Stomach (tissue), 4 donors: Measurements from ENCODE around the gene PRKCB.

Experiments used
- EP300 ChIP-seq: sonication (generic); formaldehyde crosslinking; IDR thresholded peaks from one replicate; pipeline ENCODE4 v1.6.1; 2017; ENCODE audit warnings: antibody characterized with exemption
- POLR2A ChIP-seq, 4 donors: fragments of 450-650 bp; IDR thresholded peaks; one replicate each; pipeline ENCODE4 v1.6.1; 2016; ENCODE audit warnings: antibody characterized with exemption in 4 of 4, control low read depth in 2 of 4, mild to moderate bottlenecking in 1 of 4, moderate library complexity in 1 of 4
- POLR2AphosphoS5 ChIP-seq, 3 donors: sonication (generic); formaldehyde crosslinking; IDR thresholded peaks; one replicate each; pipeline ENCODE4 v1.6.1; 2016; ENCODE audit warnings: antibody characterized with exemption in 3 of 3
- TF ChIP-seq, protein P1 (sequence below), 7 experiments: fragments of 450-650 bp in 4 of 7; fragments of 200-600 bp in 3 of 7; sonication (generic) in 3 of 7; IDR thresholded peaks; one replicate each; pipeline ENCODE4 v1.5.1; 2016 to 2019; ENCODE audit warnings: antibody characterized with exemption in 7 of 7, control low read depth in 2 of 7, mild to moderate bottlenecking in 1 of 7

DNA sequence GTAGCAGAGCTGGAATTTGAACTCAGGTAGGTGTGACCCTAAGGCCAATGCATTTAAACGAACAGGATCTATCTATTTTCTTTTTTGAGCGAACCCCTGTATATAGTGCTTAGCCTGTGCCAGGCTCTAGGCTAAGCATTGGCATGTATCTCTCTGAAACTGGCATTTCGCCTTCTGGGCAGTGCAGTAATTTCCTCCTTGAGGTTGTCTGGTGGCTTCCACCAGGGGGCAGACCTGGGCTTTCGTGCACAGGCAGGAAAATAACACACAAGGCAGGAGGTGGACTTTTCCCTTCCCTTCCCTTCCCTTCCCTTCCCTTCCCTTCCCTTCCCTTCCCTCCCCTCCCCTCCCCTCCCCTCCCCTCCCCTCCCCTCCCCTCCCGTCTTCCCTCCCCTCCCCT is 34.4 kb upstream of the PRKCB start:
- TF ChIP-seq, protein P1, sequence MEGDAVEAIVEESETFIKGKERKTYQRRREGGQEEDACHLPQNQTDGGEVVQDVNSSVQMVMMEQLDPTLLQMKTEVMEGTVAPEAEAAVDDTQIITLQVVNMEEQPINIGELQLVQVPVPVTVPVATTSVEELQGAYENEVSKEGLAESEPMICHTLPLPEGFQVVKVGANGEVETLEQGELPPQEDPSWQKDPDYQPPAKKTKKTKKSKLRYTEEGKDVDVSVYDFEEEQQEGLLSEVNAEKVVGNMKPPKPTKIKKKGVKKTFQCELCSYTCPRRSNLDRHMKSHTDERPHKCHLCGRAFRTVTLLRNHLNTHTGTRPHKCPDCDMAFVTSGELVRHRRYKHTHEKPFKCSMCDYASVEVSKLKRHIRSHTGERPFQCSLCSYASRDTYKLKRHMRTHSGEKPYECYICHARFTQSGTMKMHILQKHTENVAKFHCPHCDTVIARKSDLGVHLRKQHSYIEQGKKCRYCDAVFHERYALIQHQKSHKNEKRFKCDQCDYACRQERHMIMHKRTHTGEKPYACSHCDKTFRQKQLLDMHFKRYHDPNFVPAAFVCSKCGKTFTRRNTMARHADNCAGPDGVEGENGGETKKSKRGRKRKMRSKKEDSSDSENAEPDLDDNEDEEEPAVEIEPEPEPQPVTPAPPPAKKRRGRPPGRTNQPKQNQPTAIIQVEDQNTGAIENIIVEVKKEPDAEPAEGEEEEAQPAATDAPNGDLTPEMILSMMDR (IDR thresholded peaks at IDR 0.05) = peak in 5 of 7 experiments; percentile 48 to 62 (median 57)
- no peak for TF ChIP-seq EP300
- no peak for TF ChIP-seq POLR2A (IDR thresholded peaks at IDR 0.05)
- TF ChIP-seq POLR2AphosphoS5 (IDR thresholded peaks at IDR 0.05) = no peak
